ENCODE measurements around the gene FCRLB.
"Not testable (repeated sequence)": the region's sequence is repeated elsewhere in the genome, so short reads cannot be mapped to it uniquely, and the experiment has no call there.

FCRLB gene

DNA sequence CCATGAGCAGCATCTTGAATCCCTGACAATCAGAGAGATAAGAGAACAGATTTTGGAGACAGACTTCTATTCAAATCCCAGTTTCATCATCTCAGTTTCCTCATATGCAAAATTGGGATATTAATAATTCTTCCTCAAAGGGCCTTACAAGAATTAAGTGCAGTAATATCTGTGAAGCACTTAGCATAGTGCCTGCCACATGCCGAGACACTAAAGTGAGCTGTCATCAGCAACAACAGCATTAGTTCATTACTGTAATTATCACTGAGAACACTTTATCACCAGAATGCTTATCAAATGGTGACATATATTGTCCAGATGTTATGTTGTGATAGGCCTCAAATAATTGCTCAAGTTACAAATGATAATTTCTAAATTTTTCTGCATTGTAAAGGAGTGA, 922 bp upstream of the FCRLB start:
- H3K4me3 ChIP-seq (ENCODE audit: low read depth, low read length), result no peak overlapping the region
- no peak for TF ChIP-seq CTCF (IDR thresholded peaks at IDR 0.05; ENCODE audit: low read depth, low read length, missing control alignments)
- in situ Hi-C loops (cut with HindIII; ENCODE audit: low sequenced_read_pairs), result no loop called here
- no peak for DNase-seq (ENCODE audit: low read depth)

GRCh38 chr1:161721738-161722343, 497 bp downstream of the FCRLB start:
- in situ Hi-C loops (cut with HindIII; ENCODE audit: low sequenced_read_pairs), result no loop called here
- no peak for DNase-seq (ENCODE audit: low read depth)
- H3K4me3 ChIP-seq (ENCODE audit: low read depth, low read length), result no peak overlapping the region

GRCh38 chr1:161722406-161722805, 1.1 kb downstream of the FCRLB start:
- in situ Hi-C loops (cut with HindIII; ENCODE audit: low sequenced_read_pairs), result no loop called here
- DNase-seq (ENCODE audit: low read depth), result no peak
- no peak for TF ChIP-seq CTCF (IDR thresholded peaks at IDR 0.05; ENCODE audit: low read depth, low read length, missing control alignments)
- H3K4me3 ChIP-seq (ENCODE audit: low read depth, low read length), result no peak overlapping the region

More at GRCh38 chr1:161721738-161722343, 497 bp downstream of the FCRLB start:
- no peak for TF ChIP-seq CTCF (IDR thresholded peaks at IDR 0.05; ENCODE audit: low read depth, low read length, missing control alignments)

DNA sequence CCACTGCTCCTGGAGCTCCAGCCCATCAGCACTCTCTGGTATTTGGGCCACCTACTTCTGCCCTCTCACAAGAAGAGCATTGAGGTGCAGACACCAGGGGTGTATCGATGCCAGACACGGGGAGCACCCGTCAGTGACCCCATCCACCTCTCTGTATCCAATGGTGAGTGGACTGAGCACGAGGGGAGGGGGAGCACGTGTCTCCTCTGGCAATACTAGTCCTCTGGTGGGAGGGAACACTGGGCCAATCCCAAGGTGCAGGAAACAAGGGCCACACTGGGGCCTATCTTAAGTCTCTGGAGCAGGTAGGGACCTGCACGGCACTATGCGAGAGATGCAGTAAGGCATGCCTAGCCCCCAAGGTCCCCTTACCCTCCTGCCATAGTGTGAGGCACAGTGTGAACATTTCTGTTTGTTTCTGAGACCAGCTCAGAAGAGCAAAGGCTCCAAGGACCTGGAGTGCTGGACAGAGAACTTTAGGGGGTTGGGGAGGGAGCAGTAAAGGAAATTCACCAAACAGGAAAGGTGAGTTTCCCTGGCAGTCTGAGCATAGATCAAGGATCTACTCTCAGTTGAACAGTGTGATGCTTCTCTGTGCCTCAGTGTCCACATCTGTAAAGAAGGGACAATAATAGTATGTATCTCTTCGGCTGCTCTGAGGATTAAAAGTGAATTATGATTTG, 2.3 kb downstream of the FCRLB start:
- DNase-seq (ENCODE audit: low read depth), result no peak
- no peak overlapping the region for H3K4me3 ChIP-seq (ENCODE audit: low read depth, low read length)
- TF ChIP-seq CTCF (IDR thresholded peaks at IDR 0.05; ENCODE audit: low read depth, low read length, missing control alignments), result no peak
- in situ Hi-C loops (cut with HindIII; ENCODE audit: low sequenced_read_pairs), result no loop called here

DNA sequence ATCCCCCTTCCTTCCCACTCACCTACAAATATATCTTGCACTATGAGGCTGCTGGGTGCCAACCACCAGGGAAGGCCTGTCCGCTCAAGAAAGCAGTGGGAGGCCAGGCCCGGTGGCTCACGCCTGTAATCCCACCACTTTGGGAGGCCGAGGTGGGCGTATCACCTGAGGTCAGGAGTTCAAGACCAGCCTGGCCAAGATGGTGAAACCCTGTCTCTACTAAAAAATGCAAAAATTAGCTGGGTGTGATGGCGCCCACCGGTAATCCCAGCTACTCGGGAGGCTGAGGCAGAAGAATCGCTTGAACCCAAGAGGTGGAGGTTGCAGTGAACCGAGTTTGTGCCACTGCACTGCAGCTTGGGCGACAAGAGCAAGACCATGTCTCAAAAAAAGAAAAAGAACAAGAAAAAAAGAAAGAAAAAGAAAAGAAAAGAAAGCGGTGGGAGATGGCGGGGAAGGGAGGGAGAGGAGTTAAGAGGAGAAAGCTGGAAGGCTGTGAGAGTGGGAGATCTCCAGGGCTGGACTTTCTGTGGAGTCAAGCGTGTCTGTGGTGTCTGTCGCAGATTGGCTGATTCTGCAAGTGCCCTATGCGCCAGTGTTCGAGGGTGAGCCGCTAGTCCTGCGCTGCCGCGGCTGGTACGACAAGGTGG, 4.0 kb downstream of the FCRLB start:
- peak overlapping the region; percentile 63 for H3K4me3 ChIP-seq (ENCODE audit: low read depth, low read length)
- DNase-seq (ENCODE audit: low read depth), result not testable (repeated sequence)
- in situ Hi-C loops (cut with HindIII; ENCODE audit: low sequenced_read_pairs), result loop anchor here (25.0 kb wide), 1 partner anchor 513 kb away; the partner anchor contains the start of genes APOA2, FCER1G and NDUFS2

- no peak for DNase-seq (ENCODE audit: low read depth)
- TF ChIP-seq CTCF (IDR thresholded peaks at IDR 0.05; ENCODE audit: low read depth, low read length, missing control alignments), result peak; percentile 41
- H3K4me3 ChIP-seq (ENCODE audit: low read depth, low read length), result peak overlapping the region; percentile 63
- in situ Hi-C loops (cut with HindIII; ENCODE audit: low sequenced_read_pairs), result loop anchor here (25.0 kb wide), 1 partner anchor 514 kb away; the partner anchor contains the start of genes APOA2, FCER1G and NDUFS2
Observed at GRCh38 chr1:161725908-161726472, 4.6 kb downstream of the FCRLB start.

Data from astrocyte of the cerebellum (primary cell).